Measurements from ENCODE around the gene GPR139. TPM values are rescaled to one million over a fixed set of nuclear protein-coding genes. Genes with fewer than 3 reads are reported as not detected.

GPR139 gene
- total RNA-seq, 1 donor from 2014 or later: not detected

GRCh38 chr16:20020976-20021375 lies 52.7 kb downstream of the GPR139 start:
- Histone ChIP-seq H3K9me3 (no peaks in the 10 kb centered on the region), H3K27ac (no peak overlapping the region), H3K36me3 (no peaks in the 10 kb centered on the region), H3K27me3 (no peaks in the 10 kb centered on the region), H3K4me3 (no peak overlapping the region), H3K4me1 (no peaks in the 10 kb centered on the region)
- no peak for DNase-seq (ENCODE audit: low spot score in 2 of 2)
- no peak for TF ChIP-seq CTCF (IDR thresholded peaks at IDR 0.05)
- intact Hi-C loops (cut with DNase I): no loop called here

- no peak for TF ChIP-seq CTCF (IDR thresholded peaks at IDR 0.05)
- Histone ChIP-seq H3K4me1 (no peaks in the 10 kb centered on the region), H3K27ac (no peak overlapping the region), H3K4me3 (no peak overlapping the region), H3K9me3 (no peaks in the 10 kb centered on the region), H3K36me3 (no peaks in the 10 kb centered on the region), H3K27me3 (no peaks in the 10 kb centered on the region)
- intact Hi-C loops (cut with DNase I): no loop called here
- DNase-seq (ENCODE audit: low spot score in 2 of 2): no peak
Observed at GRCh38 chr16:20020083-20020482, 53.6 kb downstream of the GPR139 start.

DNA sequence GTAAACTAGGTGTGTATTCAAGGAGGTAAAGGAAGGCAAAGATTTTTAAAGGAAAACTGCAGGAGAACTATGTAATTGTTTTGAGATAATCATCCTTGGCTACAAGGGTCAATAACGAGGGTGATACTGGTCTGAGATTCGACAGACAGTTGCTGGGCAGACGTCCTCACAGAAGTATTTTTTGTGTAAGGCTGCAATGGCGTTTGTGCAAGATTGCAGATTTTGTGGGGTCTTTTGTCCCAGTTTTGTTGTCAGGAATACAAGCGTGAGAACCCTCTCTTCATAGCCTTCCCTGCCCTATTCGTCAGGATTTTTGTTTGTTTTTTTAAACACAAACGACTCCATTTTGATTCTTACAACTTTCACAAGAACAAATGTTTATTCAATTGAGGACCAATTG lies 57.5 kb downstream of the GPR139 start:
- Histone ChIP-seq H3K9me3 (no peaks in the 10 kb centered on the region), H3K27ac (no peak overlapping the region), H3K4me3 (no peak overlapping the region), H3K27me3 (no peaks in the 10 kb centered on the region), H3K36me3 (no peaks in the 10 kb centered on the region), H3K4me1 (no peaks in the 10 kb centered on the region)
- no peak for TF ChIP-seq CTCF (IDR thresholded peaks at IDR 0.05)
- no peak for DNase-seq (ENCODE audit: low spot score in 2 of 2)
- intact Hi-C loops (cut with DNase I): no loop called here

GRCh38 chr16:20004931-20005330 lies 68.8 kb downstream of the GPR139 start:
- no peak overlapping the region for H3K27ac ChIP-seq
- H3K4me3 ChIP-seq: no peak overlapping the region
- no peak for DNase-seq (ENCODE audit: low spot score in 2 of 2)
- no peaks in the 10 kb centered on the region for H3K9me3 ChIP-seq
- no peaks in the 10 kb centered on the region for H3K27me3 ChIP-seq
- TF ChIP-seq CTCF (IDR thresholded peaks at IDR 0.05): no peak
- intact Hi-C loops (cut with DNase I): no loop called here
- H3K4me1 ChIP-seq: no peaks in the 10 kb centered on the region
- no peaks in the 10 kb centered on the region for H3K36me3 ChIP-seq

GRCh38 chr16:20002936-20003335 lies 70.8 kb downstream of the GPR139 start:
- no peak overlapping the region for H3K4me3 ChIP-seq
- no peak overlapping the region for H3K27ac ChIP-seq
- no peaks in the 10 kb centered on the region for H3K9me3 ChIP-seq
- no peak for DNase-seq (ENCODE audit: low spot score in 2 of 2)
- TF ChIP-seq CTCF (IDR thresholded peaks at IDR 0.05): no peak
- intact Hi-C loops (cut with DNase I): no loop called here
- H3K27me3 ChIP-seq: no peaks in the 10 kb centered on the region
- H3K36me3 ChIP-seq: no peaks in the 10 kb centered on the region
- no peaks in the 10 kb centered on the region for H3K4me1 ChIP-seq
